ENCODE measurements around the gene RNASEH1.
"Not testable (repeated sequence)": the region's sequence is repeated elsewhere in the genome, so short reads cannot be mapped to it uniquely, and the experiment has no call there.

Gene RNASEH1

GRCh38 chr2:3503046-3503445, 55.1 kb downstream of the RNASEH1 start:
- H3K4me1 Mint-ChIP-seq: peaks cover 2% of the 10 kb centered on the region
- DNase-seq: no peak
- H3K36me3 Mint-ChIP-seq (ENCODE audit: low read depth): peaks cover 41% of the 10 kb centered on the region
- ATAC-seq: no peak
- H3K27me3 Mint-ChIP-seq: no peaks in the 10 kb centered on the region
- H3K9me3 Mint-ChIP-seq: no peaks in the 10 kb centered on the region
- H3K4me3 Mint-ChIP-seq: no peak overlapping the region
- H3K27ac Mint-ChIP-seq: no peak overlapping the region

- H3K4me3 Mint-ChIP-seq: no peak overlapping the region
- H3K9me3 Mint-ChIP-seq: no peaks in the 10 kb centered on the region
- peaks cover 30% of the 10 kb centered on the region for H3K36me3 Mint-ChIP-seq (ENCODE audit: low read depth)
- ATAC-seq (no peak), DNase-seq (no peak)
- peaks cover 2% of the 10 kb centered on the region for H3K4me1 Mint-ChIP-seq
- no peak overlapping the region for H3K27ac Mint-ChIP-seq
- H3K27me3 Mint-ChIP-seq: no peaks in the 10 kb centered on the region
These were observed 57.7 kb downstream of the RNASEH1 start for GRCh38 chr2:3500326-3500899.

- no peak for DNase-seq
- Mint-ChIP-seq H3K4me1 (peaks cover 2% of the 10 kb centered on the region), H3K9me3 (no peaks in the 10 kb centered on the region), H3K4me3 (no peak overlapping the region), H3K27me3 (no peaks in the 10 kb centered on the region), H3K27ac (no peak overlapping the region), H3K36me3 (ENCODE audit: low read depth) (peaks cover 21% of the 10 kb centered on the region)
- no peak for ATAC-seq
These were observed 59.2 kb downstream of the RNASEH1 start for GRCh38 chr2:3498783-3499394.

DNA sequence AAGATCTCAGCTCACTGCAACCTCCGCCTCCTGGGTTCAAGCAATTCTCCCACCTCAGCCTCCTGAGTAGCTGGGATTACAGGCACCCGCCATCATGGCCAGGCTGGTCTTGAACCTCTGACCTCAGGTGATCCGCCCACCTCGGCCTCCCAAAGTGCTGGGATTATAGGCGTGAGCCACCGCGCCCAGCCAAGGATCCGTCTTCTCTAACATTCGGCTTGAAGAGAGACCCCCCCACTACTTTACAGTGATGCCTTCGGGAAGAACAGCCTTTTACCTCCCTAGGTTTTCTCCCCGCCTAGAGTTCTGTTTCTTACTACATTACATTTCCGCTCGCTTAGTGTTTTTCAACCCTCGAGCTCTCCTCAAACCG, 61.4 kb downstream of the RNASEH1 start:
- H3K4me3 Mint-ChIP-seq: not testable (repeated sequence)

More for the DNA sequence above, 61.4 kb downstream of the RNASEH1 start:
- H3K27ac Mint-ChIP-seq, ATAC-seq, H3K27me3 Mint-ChIP-seq, H3K9me3 Mint-ChIP-seq, DNase-seq, H3K4me1 Mint-ChIP-seq: not testable (repeated sequence)
- peaks cover 15% of the 10 kb centered on the region for H3K36me3 Mint-ChIP-seq (ENCODE audit: low read depth)
